GM12878 (cell line): ENCODE results near the gene SFXN1. TPM values are rescaled to one million over a fixed set of nuclear protein-coding genes. Genes with fewer than 3 reads are reported as not detected.

ENCODE experiments used
- ATAC-seq: fragments of 200-7000 bp; cut with Tn5 transposase; 3 replicates; pipeline ENCODE4 v1.9.1; 2020; ENCODE audit warnings: mild to moderate bottlenecking, moderate library complexity
- BruUV-seq: library from RNA; stranded (reverse); fragments of 400-500 nt; replicated peaks from 2 replicates; lab custom pipeline; 2021; lab: Mats Ljungman, UMichigan
- CTCF ChIA-PET: fragments of 300-600 bp; sonication (Branson Sonifier 250); formaldehyde crosslinking; extraction: SDS; loops from one replicate; lab custom pipeline; 2021; ENCODE audit warnings: inconsistent platforms; lab: Yijun Ruan, JAX
- POLR2A ChIA-PET: fragments of 350-600 bp; formaldehyde crosslinking; extraction: SDS; loops from one replicate; lab custom pipeline; 2021; ENCODE audit warnings: inconsistent platforms; lab: Charles Lee
- RAD21 ChIA-PET: fragments of 300-600 bp; sonication (Branson Sonifier 250); formaldehyde crosslinking; loops from one replicate; lab custom pipeline; 2023; ENCODE audit warnings: antibody characterized with exemption; ENCODE audit not compliant: unreplicated experiment; lab: Charles Lee
- SMC1A ChIA-PET: fragments of 300-600 bp; sonication (Branson Sonifier 250); formaldehyde crosslinking; loops from one replicate; lab custom pipeline; 2023; ENCODE audit not compliant: unreplicated experiment, uncharacterized antibody; lab: Charles Lee
- DNase-seq: peaks from one replicate; pipeline ENCODE4 v3.0.0-alpha.2; 2011; ENCODE audit warnings: low read depth, low spot score
- FAIRE-seq: peaks from 3 replicates; lab custom pipeline; 2011; peaks lifted over from hg19 to GRCh38; lab: Jason Lieb, UNC
- H2AFZ ChIP-seq: 2 replicates; pipeline ENCODE4 v1.6.0; 2011; ENCODE audit warnings: low read depth, low read length, control low read depth; ENCODE audit not compliant: control insufficient read depth
- H3K27ac ChIP-seq: 2 replicates; pipeline ENCODE4 v1.5.1; 2011; ENCODE audit warnings: control low read depth; ENCODE audit not compliant: control insufficient read depth, insufficient read depth
- H3K27me3 ChIP-seq, 2 experiments: replicated peaks in 1 of 2; 2 replicates each; pipeline versions ENCODE4 v1.6.0 to v1.6.1; 2011; ENCODE audit warnings: low read length in 1 of 2; ENCODE audit not compliant: control insufficient read depth in 2 of 2, insufficient read depth in 2 of 2
- H3K36me3 ChIP-seq, 2 experiments: 2 replicates each; pipeline ENCODE4 v1.5.1; 2011; ENCODE audit warnings: low read length in 1 of 2; ENCODE audit not compliant: control insufficient read depth in 2 of 2, insufficient read depth in 2 of 2
- H3K4me1 ChIP-seq: 2 replicates; pipeline ENCODE4 v1.6.1; 2011; ENCODE audit warnings: mild to moderate bottlenecking, low read length, moderate library complexity, mixed read lengths; ENCODE audit not compliant: control insufficient read depth, insufficient read depth
- H3K4me2 ChIP-seq: 2 replicates; pipeline ENCODE4 v1.6.0; 2011; ENCODE audit warnings: control low read depth; ENCODE audit not compliant: control insufficient read depth, insufficient read depth
- H3K4me3 ChIP-seq: fragments of 200-600 bp; sonication (generic); 2 replicates; pipeline ENCODE4 v1.5.1; 2016
- H3K79me2 ChIP-seq: 2 replicates; pipeline ENCODE4 v1.6.0; 2011; ENCODE audit warnings: low read length; ENCODE audit not compliant: control insufficient read depth, insufficient read depth
- H3K9ac ChIP-seq: 2 replicates; pipeline ENCODE4 v1.8.0; 2011; ENCODE audit warnings: low read length, control low read depth, mixed read lengths; ENCODE audit not compliant: control insufficient read depth, insufficient read depth
- H3K9me3 ChIP-seq: replicated peaks from 3 replicates; pipeline ENCODE4 v1.5.1; 2011; ENCODE audit warnings: mild to moderate bottlenecking, low read length; ENCODE audit not compliant: control insufficient read depth, insufficient read depth
- H4K20me1 ChIP-seq: 2 replicates; pipeline ENCODE4 v1.6.0; 2011; ENCODE audit not compliant: control insufficient read depth, insufficient read depth
- CEBPB ChIP-seq, 2 experiments: fragments of 150-350 bp in 1 of 2; IDR thresholded peaks; 2 replicates each; pipeline ENCODE4 v1.6.1; 2012 to 2014; ENCODE audit warnings: low read depth in 2 of 2, low read length in 2 of 2, borderline replicate concordance in 1 of 2, inconsistent platforms in 1 of 2
- IKZF1 ChIP-seq: fragments of 450-650 bp; conservative IDR thresholded peaks from 2 replicates; pipeline ENCODE4 v1.6.1; 2017; ENCODE audit warnings: antibody characterized with exemption, mild to moderate bottlenecking
- IKZF2 ChIP-seq, 2 experiments: fragments of 450-650 bp; IDR thresholded peaks; 2 replicates each; pipeline ENCODE4 v1.6.1; 2017; ENCODE audit warnings: mild to moderate bottlenecking in 2 of 2, moderate library complexity in 2 of 2
- IRF4 ChIP-seq: IDR thresholded peaks from 2 replicates; pipeline ENCODE4 v1.6.1; 2011; ENCODE audit warnings: low read depth, low read length
- KDM1A ChIP-seq: fragments of 200-600 bp; sonication (generic); IDR thresholded peaks from 2 replicates; pipeline ENCODE4 v1.6.1; 2016; ENCODE audit warnings: borderline replicate concordance
- MTA2 ChIP-seq: fragments of 450-650 bp; IDR thresholded peaks from 2 replicates; pipeline ENCODE4 v1.6.1; 2016; ENCODE audit warnings: low read depth, mild to moderate bottlenecking, moderate library complexity
- NR2C2 ChIP-seq: IDR thresholded peaks from 2 replicates; pipeline ENCODE4 v1.6.1; 2011; ENCODE audit warnings: borderline replicate concordance, low read depth; ENCODE audit not compliant: control insufficient read depth, insufficient read length
- POLR2AphosphoS2 ChIP-seq: IDR thresholded peaks from 2 replicates; pipeline ENCODE4 v1.6.1; 2011; ENCODE audit warnings: low read depth, mild to moderate bottlenecking, low read length, improper control_type of control experiment, moderate library complexity
- RAD51 ChIP-seq: fragments of 450-650 bp; IDR thresholded peaks from 2 replicates; pipeline ENCODE4 v1.6.1; 2016; ENCODE audit warnings: moderate library complexity, mild to moderate bottlenecking, inconsistent platforms
- RELA ChIP-seq: fragments of 450-650 bp; IDR thresholded peaks from 2 replicates; pipeline ENCODE4 v1.8.0; 2014; ENCODE audit warnings: borderline replicate concordance; ENCODE audit not compliant: partially characterized antibody
- SIX5 ChIP-seq: IDR thresholded peaks from 2 replicates; pipeline ENCODE4 v1.6.1; 2011; ENCODE audit warnings: mild to moderate bottlenecking, low read depth, low read length, moderate library complexity; ENCODE audit not compliant: severe bottlenecking
- SMAD5 ChIP-seq: IDR thresholded peaks from 2 replicates; pipeline ENCODE4 v1.6.1; 2016; ENCODE audit warnings: antibody characterized with exemption, low read depth
- TCF12 ChIP-seq: IDR thresholded peaks from 2 replicates; pipeline ENCODE4 v1.6.1; 2011; ENCODE audit warnings: low read depth, mild to moderate bottlenecking, low read length
- USF2 ChIP-seq: IDR thresholded peaks from 2 replicates; pipeline ENCODE4 v1.6.1; 2011; ENCODE audit warnings: low read depth, low read length, improper control_type of control experiment, borderline replicate concordance
- YBX1 ChIP-seq: fragments of 450-650 bp; IDR thresholded peaks from 2 replicates; pipeline ENCODE4 v1.6.1; 2016; ENCODE audit warnings: antibody characterized with exemption
- WGBS: methylation state at CpG from one replicate; pipeline ENCODE4 v1.1.6; 2016; ENCODE audit warnings: low lambda C conversion rate; ENCODE audit not compliant: insufficient replicate concordance, insufficient coverage; ENCODE audit errors: missing lambda C conversion rate; 5-methylcytosine and 5-hydroxymethylcytosine counted together
- in situ Hi-C: fragments of 300-500 bp; cut with MboI; formaldehyde crosslinking; loops from 9 replicates; pipeline ENCODE4 v1.14.3; 2018; ENCODE audit warnings: mixed read lengths
- intact Hi-C: fragments of 100-400 bp; cut with micrococcal nuclease; formaldehyde crosslinking; loops from one replicate; pipeline ENCODE4 v1.14.2; 2022; ENCODE audit not compliant: unreplicated experiment
- polyA plus RNA-seq, 11 experiments: library from polyadenylated mRNA; depleted of rRNA in 4 of 11; unstranded in 6 of 11; stranded (reverse) in 5 of 11; fragments of >200 nt; fragmentation: Nextera tagmentation in 4 of 11; fragmentation: Illumina TruSeq in 1 of 11; extraction: Ambion mirVana in 4 of 11; extraction: Trizol in 1 of 11; gene quantifications; 1 replicate in 1 of 11; 2 replicates in 10 of 11; pipeline versions ENCODE4 v1.2.1 to v1.2.3, GENCODE V29; 2011 to 2016; ENCODE audit warnings: inconsistent platforms in 2 of 11, missing spikeins in 2 of 11, low read depth in 1 of 11
- total RNA-seq, 4 experiments: library from RNA; depleted of rRNA in 3 of 4; stranded (reverse); fragments of >200 nt in 3 of 4; fragmentation: Illumina TruSeq in 1 of 4; extraction: Trizol in 1 of 4; gene quantifications; 2 replicates each; pipeline versions ENCODE4 v1.2.1 to v1.2.3, GENCODE V29; 2013 to 2021

The SFXN1 gene
- total and polyA plus RNA-seq, 10 of the 15 experiments (the other 5 are each of a cell fraction or from before 2014, with no cell fraction given), result 18.0 to 248 (median 103) TPM

- H3K27me3 ChIP-seq, result no peaks in the 10 kb centered on the region; a peak in 2 of 4 replicates
- no peak overlapping the region for H2AFZ ChIP-seq
- no peaks in the 10 kb centered on the region for H4K20me1 ChIP-seq
- WGBS, result 50% methylated on average over 2 of the region's 2 CpGs
- FAIRE-seq, result no peak
- in situ Hi-C loops, result no loop called here
- ChIA-PET CTCF (interaction anchor here (0.9 to 1.3 kb wide), 2 partner anchors 8 to 510 kb away, joined by 3 read pairs; no protein-coding TSS in a partner anchor), RAD21 (no interaction called here), POLR2A (no interaction called here), SMC1A (no interaction called here)
- no peak for DNase-seq
- TF ChIP-seq SMAD5, result no peak
- no peak for TF ChIP-seq USF2
- no peak for TF ChIP-seq IKZF2 (IDR thresholded peaks at IDR 0.05)
- TF ChIP-seq MTA2, result no peak
- no peak for TF ChIP-seq YBX1
- TF ChIP-seq CEBPB (IDR thresholded peaks at IDR 0.05; ENCODE audit: borderline replicate concordance in 1 of 2, low read depth in 2 of 2, low read length in 2 of 2), result no peak
- TF ChIP-seq RAD51, result no peak
- TF ChIP-seq IKZF1, result no peak
- TF ChIP-seq RELA, result no peak
- TF ChIP-seq POLR2AphosphoS2, result no peak
- no peak for TF ChIP-seq IRF4
- TF ChIP-seq NR2C2, result no peak
- TF ChIP-seq KDM1A, result no peak
- TF ChIP-seq TCF12, result no peak
- no peak for TF ChIP-seq SIX5
- H3K79me2 ChIP-seq, result no peaks in the 10 kb centered on the region
- no peak overlapping the region for H3K4me3 ChIP-seq
- intact Hi-C loops, result no loop called here
- no peak overlapping the region for H3K9ac ChIP-seq
- H3K4me1 ChIP-seq, result peaks cover 6% of the 10 kb centered on the region; the same call in 1 of the 2 replicates
- BruUV-seq, result no TSS peak
- H3K36me3 ChIP-seq, result no peaks in the 10 kb centered on the region
- no peak overlapping the region for H3K27ac ChIP-seq
- H3K9me3 ChIP-seq, result no peaks in the 10 kb centered on the region
- no peak for ATAC-seq
- H3K4me2 ChIP-seq, result no peak overlapping the region
Observed at GRCh38 chr5:175460552-175460951, 17.8 kb upstream of the SFXN1 start.
